Fibroblast of skin of right biceps (primary cell): ENCODE measurements around the gene PTPRU.
"Not testable (repeated sequence)": the region's sequence is repeated elsewhere in the genome, so short reads cannot be mapped to it uniquely, and the experiment has no call there.

ENCODE experiments used
- DNase-seq: peaks from one replicate; pipeline ENCODE4 v3.0.0-alpha.2; 2013

Gene PTPRU

DNA sequence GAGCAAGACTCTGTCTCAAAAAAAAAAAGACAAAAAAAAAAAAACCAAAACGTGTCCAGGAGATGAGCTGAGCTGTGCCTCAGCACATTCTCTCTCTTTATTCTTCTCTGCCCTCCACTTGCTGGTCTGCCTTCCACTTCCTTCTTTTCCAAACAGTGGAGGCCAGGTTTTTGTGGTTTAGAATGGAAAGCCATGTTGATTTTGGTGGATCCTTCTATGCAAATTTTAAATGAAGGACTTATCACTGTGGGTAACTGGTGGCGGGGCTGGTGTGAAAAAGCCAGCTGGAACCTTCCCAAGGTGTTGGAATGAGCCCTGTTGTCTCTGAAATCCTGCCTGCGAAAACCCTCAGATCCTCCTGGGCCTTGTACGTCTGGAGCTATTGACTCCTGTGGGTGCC lies 61.9 kb downstream of the PTPRU start:
- no peak for DNase-seq

- no peak for DNase-seq
Measured at GRCh38 chr1:29299446-29299845, 63.1 kb downstream of the PTPRU start.

DNA sequence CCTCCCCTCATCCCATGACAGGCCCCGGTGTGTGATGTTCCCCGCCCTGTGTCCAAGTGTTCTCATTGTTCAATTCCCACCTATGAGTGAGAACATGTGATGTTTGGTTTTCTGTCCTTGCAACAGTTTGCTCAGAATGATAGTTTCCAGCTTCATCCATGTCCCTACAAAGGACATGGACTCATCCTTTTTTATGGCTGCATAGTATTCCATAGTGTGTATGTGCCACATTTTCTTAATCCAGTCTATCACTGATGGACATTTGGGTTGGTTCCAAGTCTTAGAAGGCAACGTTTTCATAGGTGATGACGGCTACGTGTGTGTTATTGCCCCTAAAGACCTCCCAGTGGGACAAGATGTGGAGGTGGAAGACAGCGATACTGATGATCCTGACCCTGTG lies 65.4 kb downstream of the PTPRU start:
- not testable (repeated sequence) for DNase-seq

DNA sequence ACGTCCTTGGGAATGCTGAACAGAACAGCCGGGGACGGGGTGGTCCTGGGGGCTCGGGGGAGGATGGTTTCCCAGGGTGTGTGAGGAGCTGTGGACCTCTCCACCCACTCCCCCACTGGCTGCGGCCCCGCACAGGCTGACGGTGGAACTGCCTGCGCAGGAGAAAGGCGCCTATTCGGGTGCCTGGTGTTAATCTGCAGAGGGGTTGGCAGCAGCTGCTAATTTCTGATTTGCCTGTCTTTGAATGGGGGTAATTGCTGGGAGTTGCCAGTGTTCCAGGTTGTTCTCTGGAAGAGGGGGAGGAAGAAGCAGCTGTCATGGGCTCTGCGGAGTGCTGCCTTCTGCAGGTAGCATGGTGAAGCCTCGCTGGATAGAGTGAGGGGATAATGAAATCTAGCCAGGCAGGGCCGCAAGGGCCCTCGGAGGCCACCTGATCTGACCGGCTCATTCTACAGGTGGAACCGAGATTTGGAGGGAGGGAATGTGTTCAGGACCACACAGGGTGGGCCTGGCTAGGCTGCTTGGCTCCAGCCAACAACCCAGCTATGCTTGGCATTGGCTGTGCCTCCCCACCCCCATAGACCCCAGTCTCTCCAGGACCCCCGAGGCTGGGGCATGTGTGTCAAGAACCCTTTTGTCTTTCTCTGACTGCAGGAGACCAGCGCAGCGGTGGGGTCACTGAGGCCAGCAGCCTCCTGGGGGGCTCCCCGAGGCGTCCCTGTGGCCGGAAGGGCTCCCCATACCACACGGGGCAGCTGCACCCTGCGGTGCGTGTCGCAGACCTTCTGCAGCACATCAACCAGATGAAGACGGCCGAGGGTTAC lies 67.1 kb downstream of the PTPRU start:
- DNase-seq, result no peak

DNA sequence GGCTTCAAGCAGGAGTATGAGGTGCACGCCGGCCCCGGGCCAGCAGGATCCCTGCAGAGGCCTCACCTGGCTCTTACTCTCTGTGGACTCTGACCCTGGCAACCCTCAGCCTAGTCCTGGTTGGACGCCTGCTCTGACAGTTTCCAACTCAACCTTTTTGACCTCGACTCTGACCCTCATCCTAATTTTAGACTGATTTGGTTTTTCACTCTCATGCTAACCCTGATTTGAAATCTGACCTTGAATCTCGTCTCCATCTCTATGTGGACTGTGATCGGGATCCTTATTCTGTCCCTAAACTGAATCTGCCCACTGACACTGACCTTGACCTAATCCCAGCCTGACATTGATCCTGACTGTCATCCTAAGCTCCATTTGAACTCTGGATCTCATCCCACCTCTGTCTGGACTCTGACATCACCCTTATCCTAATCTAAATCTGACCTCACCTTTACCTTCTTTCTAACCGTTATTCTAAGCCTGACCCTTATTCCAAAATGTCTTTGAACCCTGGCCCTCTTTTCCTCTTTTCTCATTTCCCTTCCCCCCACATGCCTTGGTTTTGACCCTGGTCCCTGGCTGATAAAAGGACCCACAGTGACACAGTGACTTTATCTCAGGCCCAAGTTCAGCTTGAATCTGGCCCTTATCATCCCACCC lies 67.8 kb downstream of the PTPRU start:
- DNase-seq, result no peak

GRCh38 chr1:29305943-29306342 lies 69.6 kb downstream of the PTPRU start:
- no peak for DNase-seq

DNA sequence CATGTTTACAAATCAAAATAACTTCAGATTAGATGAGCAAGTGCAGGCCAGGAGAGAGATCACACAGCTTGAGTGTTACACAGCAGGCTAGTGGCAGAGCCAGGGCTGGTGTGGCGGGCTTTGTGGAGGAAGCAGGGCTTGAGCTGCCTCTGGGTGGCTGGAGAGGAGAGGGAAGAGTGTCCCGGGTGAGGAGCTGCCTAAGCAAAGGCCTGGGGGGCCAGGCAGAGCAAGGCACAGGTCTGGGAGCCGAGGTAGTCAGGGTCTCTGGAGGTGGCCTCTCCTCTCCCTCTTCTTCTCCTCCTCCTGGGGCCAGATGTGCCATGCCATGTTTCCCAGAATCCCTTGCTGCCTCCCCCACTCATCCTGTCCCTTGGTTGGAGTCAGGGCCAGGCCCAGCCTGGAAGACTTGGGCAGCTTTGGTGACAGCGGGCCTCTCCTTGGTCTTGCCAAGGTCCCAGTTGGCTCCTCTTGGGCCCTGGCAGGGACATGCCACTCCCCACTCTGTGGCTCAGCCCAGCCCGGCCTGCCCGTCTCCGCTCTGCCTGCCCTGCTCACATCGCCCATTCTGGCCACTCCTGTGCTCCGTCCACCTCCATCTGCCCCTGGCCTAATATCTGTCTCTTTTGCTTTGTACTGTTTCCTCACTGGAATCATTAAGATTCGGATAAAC lies 70.3 kb downstream of the PTPRU start:
- DNase-seq, result no peak

- DNase-seq, result no peak
Measured at GRCh38 chr1:29309075-29309474, 72.8 kb downstream of the PTPRU start.

GRCh38 chr1:29309621-29310020 lies 73.3 kb downstream of the PTPRU start:
- DNase-seq, result no peak

- DNase-seq, result no peak
Measured at GRCh38 chr1:29310616-29311180, 74.4 kb downstream of the PTPRU start.

GRCh38 chr1:29311352-29312030 lies 75.2 kb downstream of the PTPRU start:
- no peak for DNase-seq

- DNase-seq, result no peak
Measured at GRCh38 chr1:29312469-29313461, 76.4 kb downstream of the PTPRU start.

DNA sequence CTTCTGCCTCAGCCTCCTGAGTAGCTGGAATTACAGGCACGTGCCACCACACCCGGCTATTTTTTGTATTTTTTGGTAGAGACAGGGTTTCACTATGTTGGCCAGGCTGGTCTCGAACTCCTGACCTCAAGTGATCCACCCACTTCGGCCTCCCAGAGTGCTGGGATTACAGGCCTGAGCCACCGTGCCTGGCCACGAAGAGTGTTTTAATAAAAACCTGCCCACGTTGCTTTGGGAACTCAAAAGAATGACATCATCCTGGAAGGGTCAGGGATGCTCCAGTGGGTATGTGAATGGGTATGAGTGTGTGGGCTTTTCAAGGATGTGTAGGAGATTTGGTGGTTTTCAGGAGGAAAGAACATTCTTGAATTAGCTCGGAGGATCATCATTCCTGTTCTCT lies 78.4 kb downstream of the PTPRU start:
- not testable (repeated sequence) for DNase-seq

- no peak for DNase-seq
Measured at GRCh38 chr1:29315262-29315661, 78.9 kb downstream of the PTPRU start.

DNA sequence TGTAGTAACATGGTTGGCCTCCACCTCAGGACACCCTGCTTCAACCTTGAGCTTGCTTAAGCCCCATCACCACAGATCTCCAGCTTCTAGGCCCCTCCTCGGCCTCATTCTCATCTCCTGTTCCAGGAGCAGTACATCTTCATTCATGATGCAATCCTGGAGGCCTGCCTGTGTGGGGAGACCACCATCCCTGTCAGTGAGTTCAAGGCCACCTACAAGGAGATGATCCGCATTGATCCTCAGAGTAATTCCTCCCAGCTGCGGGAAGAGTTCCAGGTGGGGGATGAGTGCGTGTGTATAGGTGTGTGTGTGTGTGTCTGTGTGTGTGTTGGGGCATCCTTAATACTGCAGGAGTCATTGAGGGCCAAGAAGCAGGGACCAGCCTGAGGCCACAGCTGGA lies 79.6 kb downstream of the PTPRU start:
- DNase-seq, result no peak

GRCh38 chr1:29317063-29317915 lies 81.0 kb downstream of the PTPRU start:
- no peak for DNase-seq

- DNase-seq, result no peak
Measured at GRCh38 chr1:29317916-29318530, 81.7 kb downstream of the PTPRU start.

- DNase-seq, result no peak
Measured at GRCh38 chr1:29318724-29319123, 82.4 kb downstream of the PTPRU start.

GRCh38 chr1:29319300-29320110 lies 83.2 kb downstream of the PTPRU start:
- no peak for DNase-seq
